ENCODE measurements around the gene ATP2B2. TPM values are rescaled to one million over a fixed set of nuclear protein-coding genes. Genes with fewer than 3 reads are reported as not detected.

Gene ATP2B2
- total RNA-seq, 1 donor from 2014 or later: not detected

DNA sequence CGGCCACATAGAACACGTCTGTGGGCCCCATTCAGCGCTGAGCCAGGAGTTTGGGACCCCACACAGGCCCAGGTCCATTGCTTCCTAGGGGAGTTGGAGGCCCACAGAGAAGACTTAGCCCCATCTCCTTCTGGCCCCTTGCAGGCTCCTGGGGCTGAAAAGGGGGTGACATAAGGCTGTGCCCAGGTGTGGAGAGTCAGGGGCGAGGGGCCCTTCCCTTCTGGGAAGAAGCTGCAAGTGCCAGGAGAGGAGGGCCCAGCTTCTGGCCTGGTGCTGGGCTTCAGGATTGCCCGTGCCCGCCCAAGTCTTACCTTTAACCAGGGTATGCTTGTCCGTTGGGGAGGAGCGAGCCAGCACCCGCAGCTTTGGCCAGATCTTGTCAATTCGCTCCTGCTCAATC, 155.6 kb downstream of the ATP2B2 start:
- H3K27me3 Mint-ChIP-seq (ENCODE audit: low read depth): peaks cover 16% of the 10 kb centered on the region
- TF ChIP-seq, protein P1, sequence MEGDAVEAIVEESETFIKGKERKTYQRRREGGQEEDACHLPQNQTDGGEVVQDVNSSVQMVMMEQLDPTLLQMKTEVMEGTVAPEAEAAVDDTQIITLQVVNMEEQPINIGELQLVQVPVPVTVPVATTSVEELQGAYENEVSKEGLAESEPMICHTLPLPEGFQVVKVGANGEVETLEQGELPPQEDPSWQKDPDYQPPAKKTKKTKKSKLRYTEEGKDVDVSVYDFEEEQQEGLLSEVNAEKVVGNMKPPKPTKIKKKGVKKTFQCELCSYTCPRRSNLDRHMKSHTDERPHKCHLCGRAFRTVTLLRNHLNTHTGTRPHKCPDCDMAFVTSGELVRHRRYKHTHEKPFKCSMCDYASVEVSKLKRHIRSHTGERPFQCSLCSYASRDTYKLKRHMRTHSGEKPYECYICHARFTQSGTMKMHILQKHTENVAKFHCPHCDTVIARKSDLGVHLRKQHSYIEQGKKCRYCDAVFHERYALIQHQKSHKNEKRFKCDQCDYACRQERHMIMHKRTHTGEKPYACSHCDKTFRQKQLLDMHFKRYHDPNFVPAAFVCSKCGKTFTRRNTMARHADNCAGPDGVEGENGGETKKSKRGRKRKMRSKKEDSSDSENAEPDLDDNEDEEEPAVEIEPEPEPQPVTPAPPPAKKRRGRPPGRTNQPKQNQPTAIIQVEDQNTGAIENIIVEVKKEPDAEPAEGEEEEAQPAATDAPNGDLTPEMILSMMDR (IDR thresholded peaks at IDR 0.05; ENCODE audit: unreplicated experiment): no peak
- no peaks in the 10 kb centered on the region for H3K4me1 Mint-ChIP-seq
- H3K36me3 Mint-ChIP-seq: no peaks in the 10 kb centered on the region
- H3K4me3 Mint-ChIP-seq: no peak overlapping the region
- no peak overlapping the region for H3K27ac Mint-ChIP-seq
- DNase-seq (ENCODE audit: low spot score in 2 of 2, unreplicated experiment in 2 of 2): no peak
- H3K9me3 Mint-ChIP-seq: no peaks in the 10 kb centered on the region

DNA sequence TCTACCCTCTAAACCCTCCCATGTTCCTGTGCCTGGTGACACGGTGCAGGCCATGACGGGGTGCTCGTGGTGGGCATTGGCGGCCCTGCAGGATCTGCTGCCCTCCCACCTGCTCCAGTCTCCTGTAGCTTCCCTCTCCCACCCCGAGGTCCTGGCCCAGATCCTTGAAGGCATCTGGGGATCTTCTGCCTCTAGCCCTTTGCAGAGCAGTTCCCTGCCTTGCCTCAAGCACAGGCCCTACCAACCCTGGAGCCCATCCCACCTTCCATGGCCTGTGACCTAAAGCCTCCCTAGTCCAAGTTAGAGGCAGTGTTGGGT, 157.0 kb downstream of the ATP2B2 start:
- TF ChIP-seq, protein P1 (IDR thresholded peaks at IDR 0.05; ENCODE audit: unreplicated experiment): no peak
- H3K4me1 Mint-ChIP-seq: no peaks in the 10 kb centered on the region
- DNase-seq (ENCODE audit: low spot score in 2 of 2, unreplicated experiment in 2 of 2): no peak
- H3K27me3 Mint-ChIP-seq (ENCODE audit: low read depth): peaks cover 17% of the 10 kb centered on the region
- no peaks in the 10 kb centered on the region for H3K9me3 Mint-ChIP-seq
- H3K27ac Mint-ChIP-seq: no peak overlapping the region
- no peak overlapping the region for H3K4me3 Mint-ChIP-seq
- no peaks in the 10 kb centered on the region for H3K36me3 Mint-ChIP-seq

DNA sequence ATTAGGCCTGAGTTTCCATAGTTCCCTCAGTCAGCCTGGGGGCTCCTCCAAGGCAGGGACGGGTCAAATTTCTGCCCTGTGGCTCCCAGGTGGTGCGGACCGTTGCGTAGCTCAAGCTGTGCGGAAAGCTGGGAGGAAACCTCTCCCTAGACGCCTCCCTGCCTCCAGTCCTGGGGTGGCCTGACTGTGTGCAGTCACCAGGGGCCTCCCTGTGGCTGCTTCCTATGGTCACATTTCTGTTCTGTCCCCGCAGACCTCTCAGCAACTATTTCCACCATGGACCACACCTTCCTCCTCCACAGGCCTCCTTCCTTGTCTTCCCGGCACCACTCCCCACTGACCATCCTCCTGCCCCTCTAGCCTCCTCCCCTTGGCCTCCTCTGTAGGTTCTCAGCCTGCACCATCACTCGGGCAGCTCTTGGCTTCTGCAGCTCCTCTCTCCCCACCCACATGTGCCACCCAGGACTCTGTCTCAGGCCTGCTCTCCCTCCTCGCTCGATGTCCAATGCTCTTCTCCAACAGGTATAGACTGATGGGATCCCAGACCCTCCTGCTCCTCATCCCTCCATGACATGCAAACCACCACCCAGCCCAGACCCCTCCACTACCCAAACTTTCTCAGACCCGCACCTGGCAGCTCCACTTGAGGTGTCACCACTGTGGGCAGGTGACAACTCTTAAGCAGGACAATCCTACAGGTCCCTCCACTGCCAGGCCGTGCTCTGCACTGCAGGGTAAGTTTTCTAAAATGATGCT, 157.6 kb downstream of the ATP2B2 start:
- no peaks in the 10 kb centered on the region for H3K36me3 Mint-ChIP-seq
- H3K27ac Mint-ChIP-seq: no peak overlapping the region
- TF ChIP-seq, protein P1 (IDR thresholded peaks at IDR 0.05; ENCODE audit: unreplicated experiment): no peak
- no peaks in the 10 kb centered on the region for H3K4me1 Mint-ChIP-seq
- H3K27me3 Mint-ChIP-seq (ENCODE audit: low read depth): peaks cover 15% of the 10 kb centered on the region
- no peak for DNase-seq (ENCODE audit: low spot score in 2 of 2, unreplicated experiment in 2 of 2)
- no peaks in the 10 kb centered on the region for H3K9me3 Mint-ChIP-seq
- no peak overlapping the region for H3K4me3 Mint-ChIP-seq

DNA sequence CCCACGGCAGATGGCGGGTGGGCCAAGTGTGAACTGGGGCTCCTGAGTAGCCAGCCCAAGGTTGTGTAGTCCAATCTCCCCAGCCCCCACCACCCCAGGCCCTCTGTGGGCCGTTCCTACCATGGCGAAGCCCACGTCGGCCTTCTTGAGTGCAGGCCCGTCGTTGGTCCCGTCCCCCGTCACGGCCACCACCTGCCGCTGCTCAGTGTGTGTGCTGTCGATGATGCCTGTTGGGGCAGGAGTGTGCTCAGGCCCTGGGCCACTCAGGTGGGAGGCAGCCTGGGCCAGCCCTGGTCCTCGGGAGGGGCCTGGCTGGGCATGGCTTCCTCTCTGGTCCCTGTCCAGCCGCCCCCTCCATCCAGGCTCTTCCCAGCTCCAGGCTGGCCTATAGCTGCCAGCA, 159.5 kb downstream of the ATP2B2 start:
- no peaks in the 10 kb centered on the region for H3K36me3 Mint-ChIP-seq
- no peak overlapping the region for H3K4me3 Mint-ChIP-seq
- no peak for DNase-seq (ENCODE audit: low spot score in 2 of 2, unreplicated experiment in 2 of 2)
- peaks cover 15% of the 10 kb centered on the region for H3K27me3 Mint-ChIP-seq (ENCODE audit: low read depth)
- H3K9me3 Mint-ChIP-seq: no peaks in the 10 kb centered on the region
- TF ChIP-seq, protein P1 (IDR thresholded peaks at IDR 0.05; ENCODE audit: unreplicated experiment): no peak
- no peaks in the 10 kb centered on the region for H3K4me1 Mint-ChIP-seq
- H3K27ac Mint-ChIP-seq: no peak overlapping the region

DNA sequence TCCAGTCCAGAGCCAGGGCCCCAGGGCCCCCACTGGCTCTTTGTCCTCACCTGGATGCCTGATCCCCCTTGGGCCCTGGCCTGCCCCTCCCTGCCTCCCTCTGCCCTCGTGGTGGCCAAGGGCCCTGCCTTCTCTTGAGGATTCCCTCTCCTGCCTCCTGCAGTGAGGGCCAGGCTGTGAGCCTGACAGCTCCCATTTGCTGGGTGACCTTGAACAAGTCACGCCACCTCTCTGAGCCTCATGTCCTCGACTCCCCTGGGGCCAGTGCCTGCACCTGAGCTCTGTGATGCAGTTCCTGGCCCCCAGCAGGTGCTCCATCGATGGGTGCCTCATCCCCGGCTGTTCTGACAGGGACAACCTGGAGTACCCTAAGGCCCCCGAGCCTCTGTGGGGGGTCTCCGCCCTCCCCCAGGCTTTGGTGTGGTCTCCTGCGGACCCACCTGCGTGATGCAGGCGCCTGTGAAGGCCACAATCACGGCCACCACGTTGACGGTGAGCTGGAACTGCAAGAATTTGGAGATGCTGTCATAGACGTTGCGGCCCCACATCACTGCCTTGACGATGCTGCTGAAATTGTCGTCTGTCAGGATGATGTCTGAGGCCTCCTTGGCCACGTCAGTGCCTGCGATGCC, 160.3 kb downstream of the ATP2B2 start:
- TF ChIP-seq, protein P1 (IDR thresholded peaks at IDR 0.05; ENCODE audit: unreplicated experiment): no peak
- Mint-ChIP-seq H3K27me3 (ENCODE audit: low read depth) (peaks cover 20% of the 10 kb centered on the region), H3K4me3 (no peak overlapping the region), H3K9me3 (no peaks in the 10 kb centered on the region), H3K4me1 (no peaks in the 10 kb centered on the region), H3K36me3 (no peaks in the 10 kb centered on the region), H3K27ac (no peak overlapping the region)
- no peak for DNase-seq (ENCODE audit: low spot score in 2 of 2, unreplicated experiment in 2 of 2)
